ENCODE results near the gene CREBBP.
"Not testable (repeated sequence)": the region's sequence is repeated elsewhere in the genome, so short reads cannot be mapped to it uniquely, and the experiment has no call there.

CREBBP gene

GRCh38 chr16:3919413-3919812 lies 38.9 kb upstream of the CREBBP start:
- no peaks in the 10 kb centered on the region for H3K27me3 ChIP-seq (ENCODE audit: control insufficient read depth, insufficient read depth, low read length)
- H3K4me3 ChIP-seq (ENCODE audit: low read depth, low read length), result no peak overlapping the region
- H3K9ac ChIP-seq, result no peak overlapping the region
- no peak overlapping the region for H3K27ac ChIP-seq
- H3K36me3 ChIP-seq (ENCODE audit: control insufficient read depth, insufficient read depth, low read length), result no peaks in the 10 kb centered on the region
- no peak overlapping the region for H2AFZ ChIP-seq
- H3K4me2 ChIP-seq (ENCODE audit: low read length), result no peak overlapping the region
- no peak for TF ChIP-seq CTCF (IDR thresholded peaks at IDR 0.05)
- H3K4me1 ChIP-seq, result no peaks in the 10 kb centered on the region
- H3K79me2 ChIP-seq, result no peaks in the 10 kb centered on the region
- H3K9me3 ChIP-seq (ENCODE audit: control insufficient read depth, low read length), result no peaks in the 10 kb centered on the region

- H3K36me3 ChIP-seq (ENCODE audit: control insufficient read depth, insufficient read depth, low read length), result no peaks in the 10 kb centered on the region
- H3K27ac ChIP-seq, result no peak overlapping the region
- TF ChIP-seq CTCF (IDR thresholded peaks at IDR 0.05), result no peak
Observed at GRCh38 chr16:3915426-3916260, 35.1 kb upstream of the CREBBP start.

GRCh38 chr16:3912897-3913296 lies 32.4 kb upstream of the CREBBP start:
- Histone ChIP-seq H3K27me3 (ENCODE audit: control insufficient read depth, insufficient read depth, low read length) (no peaks in the 10 kb centered on the region), H3K36me3 (ENCODE audit: control insufficient read depth, insufficient read depth, low read length) (no peaks in the 10 kb centered on the region), H3K4me1 (no peaks in the 10 kb centered on the region)

More at GRCh38 chr16:3915426-3916260, 35.1 kb upstream of the CREBBP start:
- Histone ChIP-seq H3K4me1 (no peaks in the 10 kb centered on the region), H3K9me3 (ENCODE audit: control insufficient read depth, low read length) (no peaks in the 10 kb centered on the region), H3K27me3 (ENCODE audit: control insufficient read depth, insufficient read depth, low read length) (no peaks in the 10 kb centered on the region), H3K79me2 (no peaks in the 10 kb centered on the region), H3K9ac (no peak overlapping the region), H3K4me2 (ENCODE audit: low read length) (no peak overlapping the region), H2AFZ (no peak overlapping the region), H3K4me3 (ENCODE audit: low read depth, low read length) (no peak overlapping the region)

GRCh38 chr16:3912373-3912772 lies 31.9 kb upstream of the CREBBP start:
- H3K79me2 ChIP-seq, result no peaks in the 10 kb centered on the region

More at GRCh38 chr16:3912897-3913296, 32.4 kb upstream of the CREBBP start:
- no peak overlapping the region for H3K4me2 ChIP-seq (ENCODE audit: low read length)
- no peaks in the 10 kb centered on the region for H3K9me3 ChIP-seq (ENCODE audit: control insufficient read depth, low read length)
- TF ChIP-seq CTCF (IDR thresholded peaks at IDR 0.05), result no peak
- no peak overlapping the region for H2AFZ ChIP-seq
- H3K27ac ChIP-seq, result no peak overlapping the region
- no peak overlapping the region for H3K9ac ChIP-seq
- H3K79me2 ChIP-seq, result no peaks in the 10 kb centered on the region
- H3K4me3 ChIP-seq (ENCODE audit: low read depth, low read length), result no peak overlapping the region

GRCh38 chr16:3911741-3912140 lies 31.2 kb upstream of the CREBBP start:
- H3K36me3 ChIP-seq (ENCODE audit: control insufficient read depth, insufficient read depth, low read length); H3K4me1 ChIP-seq; H3K79me2 ChIP-seq; H2AFZ ChIP-seq; H3K9me3 ChIP-seq (ENCODE audit: control insufficient read depth, low read length); H3K4me3 ChIP-seq (ENCODE audit: low read depth, low read length); H3K4me2 ChIP-seq (ENCODE audit: low read length); H3K9ac ChIP-seq; H3K27ac ChIP-seq; H3K27me3 ChIP-seq (ENCODE audit: control insufficient read depth, insufficient read depth, low read length): not testable (repeated sequence)

More at GRCh38 chr16:3912373-3912772, 31.9 kb upstream of the CREBBP start:
- no peak overlapping the region for H3K4me3 ChIP-seq (ENCODE audit: low read depth, low read length)
- H3K27me3 ChIP-seq (ENCODE audit: control insufficient read depth, insufficient read depth, low read length), result no peaks in the 10 kb centered on the region
- H3K4me2 ChIP-seq (ENCODE audit: low read length), result no peak overlapping the region
- no peaks in the 10 kb centered on the region for H3K4me1 ChIP-seq
- H2AFZ ChIP-seq, result no peak overlapping the region
- TF ChIP-seq CTCF (IDR thresholded peaks at IDR 0.05), result no peak
- no peak overlapping the region for H3K9ac ChIP-seq
- H3K36me3 ChIP-seq (ENCODE audit: control insufficient read depth, insufficient read depth, low read length), result no peaks in the 10 kb centered on the region
- no peak overlapping the region for H3K27ac ChIP-seq
- H3K9me3 ChIP-seq (ENCODE audit: control insufficient read depth, low read length), result no peaks in the 10 kb centered on the region
